ENCODE results near the gene PSMG1. TPM values are rescaled to one million over a fixed set of nuclear protein-coding genes. Genes with fewer than 3 reads are reported as not detected.

The PSMG1 gene
- polyA plus RNA-seq, 1 donor = 52.6 TPM

GRCh38 chr21:39189857-39190604, 6.8 kb upstream of the PSMG1 start:
- no peak for DNase-seq

DNA sequence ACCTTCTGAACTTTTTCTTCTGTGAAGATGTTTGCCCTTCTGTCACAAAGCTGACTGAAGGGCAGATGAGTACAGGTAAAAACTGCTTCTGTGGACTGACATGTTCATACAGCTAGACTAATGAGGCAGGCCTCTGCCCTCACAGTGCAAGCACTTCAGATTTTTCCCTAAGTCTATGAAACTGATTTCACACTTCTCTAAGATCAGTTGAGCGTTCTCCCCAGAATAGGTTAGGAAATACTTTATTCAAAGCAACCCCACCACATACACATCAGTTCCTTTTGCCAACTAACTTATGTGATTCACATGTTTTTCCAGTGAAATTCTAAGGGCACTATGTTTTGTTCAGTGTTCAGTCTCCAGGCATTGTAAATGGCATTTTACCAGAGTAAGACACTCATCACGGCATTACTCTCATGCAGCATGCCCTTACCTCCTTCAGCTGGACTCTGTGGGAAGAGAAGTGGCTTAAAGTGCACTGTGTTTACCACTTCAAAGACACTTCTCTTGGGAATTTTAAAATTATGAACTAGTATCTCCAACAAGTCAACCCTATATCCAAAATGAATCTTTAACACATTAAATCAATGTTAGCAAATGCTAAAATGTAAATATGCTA, 5.4 kb upstream of the PSMG1 start:
- no peak for DNase-seq

- no peak for DNase-seq
These were observed 3.9 kb upstream of the PSMG1 start for GRCh38 chr21:39187141-39187540.

DNA sequence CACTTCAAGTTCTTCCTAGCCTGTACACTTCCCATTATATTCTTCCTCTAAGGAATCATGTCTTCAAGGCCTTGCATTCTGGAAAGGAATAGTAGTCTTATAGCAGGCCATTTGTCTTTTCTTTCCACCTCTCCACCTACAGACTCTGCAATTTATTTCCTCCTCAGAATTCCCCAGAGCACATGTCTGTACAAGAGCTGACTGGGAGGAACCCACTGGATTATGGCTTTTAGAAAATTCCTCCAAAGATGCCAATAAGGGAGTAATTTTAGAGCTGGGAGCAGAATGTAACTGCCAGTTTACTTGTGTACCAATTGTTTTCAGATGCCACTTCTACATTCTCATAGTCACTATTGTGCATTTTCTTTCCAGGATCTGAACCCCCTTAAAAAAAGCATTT, 3.4 kb upstream of the PSMG1 start:
- DNase-seq = no peak

DNA sequence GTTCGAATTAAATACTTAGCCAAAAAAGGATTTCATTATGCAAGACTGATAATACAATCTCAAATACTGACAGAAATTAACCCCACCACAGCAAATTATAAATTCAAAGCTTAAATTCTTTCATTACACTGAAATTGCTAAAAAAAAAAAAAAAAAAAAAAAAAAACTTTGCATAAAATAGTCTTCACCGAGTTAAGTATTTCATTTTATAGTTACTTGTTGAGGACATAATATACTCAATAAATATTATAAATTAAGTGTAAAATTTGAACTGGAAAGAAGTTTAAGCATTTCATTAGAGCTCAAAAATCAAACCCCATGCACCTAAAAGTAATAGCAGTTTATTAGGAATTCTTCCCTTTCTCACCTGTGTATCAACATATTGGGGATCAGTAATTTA, 1.9 kb upstream of the PSMG1 start:
- no peak for DNase-seq

DNA sequence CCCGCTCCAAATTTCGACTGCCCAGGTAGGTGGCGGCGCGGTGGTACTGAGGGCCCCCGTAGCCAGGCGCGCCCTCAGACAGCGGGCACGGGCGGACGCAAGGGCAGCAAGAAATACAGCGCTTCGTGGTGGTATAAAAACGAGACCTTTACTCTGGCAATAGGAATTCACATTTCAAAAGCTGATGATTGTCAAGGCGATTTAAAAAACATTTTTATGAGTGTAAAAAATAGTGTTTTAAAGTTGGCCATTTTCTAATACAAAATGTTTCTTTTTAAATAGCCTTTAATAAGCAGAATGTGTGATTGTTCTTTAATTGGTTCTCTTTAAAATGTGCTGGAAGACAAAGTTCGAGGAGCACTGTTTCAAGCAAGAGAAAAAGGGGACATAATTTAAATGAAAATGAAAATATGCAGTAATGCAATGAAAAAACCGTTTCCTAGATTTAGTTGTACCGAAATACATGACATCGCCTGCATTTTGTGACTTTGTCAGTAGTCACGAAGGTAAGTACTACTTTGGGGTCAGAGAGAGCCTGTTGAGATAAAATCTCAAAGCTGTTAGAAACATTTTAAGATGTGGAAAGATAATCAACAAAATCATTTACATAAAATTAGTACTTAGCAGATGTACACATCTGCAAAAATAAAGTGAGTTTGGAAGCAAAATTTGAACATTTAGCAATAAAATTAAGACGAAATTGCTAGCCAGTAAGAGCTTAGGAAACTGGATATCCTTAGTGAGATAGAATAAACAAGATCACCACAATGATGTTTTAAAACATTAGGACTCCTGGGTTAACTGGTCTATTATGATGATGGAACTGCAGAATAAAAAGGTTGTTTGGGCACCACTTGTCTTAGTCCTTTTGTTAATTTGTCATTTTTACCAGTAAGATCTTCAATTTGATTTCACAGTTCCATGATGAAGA, 1.1 kb upstream of the PSMG1 start:
- DNase-seq = no peak

DNA sequence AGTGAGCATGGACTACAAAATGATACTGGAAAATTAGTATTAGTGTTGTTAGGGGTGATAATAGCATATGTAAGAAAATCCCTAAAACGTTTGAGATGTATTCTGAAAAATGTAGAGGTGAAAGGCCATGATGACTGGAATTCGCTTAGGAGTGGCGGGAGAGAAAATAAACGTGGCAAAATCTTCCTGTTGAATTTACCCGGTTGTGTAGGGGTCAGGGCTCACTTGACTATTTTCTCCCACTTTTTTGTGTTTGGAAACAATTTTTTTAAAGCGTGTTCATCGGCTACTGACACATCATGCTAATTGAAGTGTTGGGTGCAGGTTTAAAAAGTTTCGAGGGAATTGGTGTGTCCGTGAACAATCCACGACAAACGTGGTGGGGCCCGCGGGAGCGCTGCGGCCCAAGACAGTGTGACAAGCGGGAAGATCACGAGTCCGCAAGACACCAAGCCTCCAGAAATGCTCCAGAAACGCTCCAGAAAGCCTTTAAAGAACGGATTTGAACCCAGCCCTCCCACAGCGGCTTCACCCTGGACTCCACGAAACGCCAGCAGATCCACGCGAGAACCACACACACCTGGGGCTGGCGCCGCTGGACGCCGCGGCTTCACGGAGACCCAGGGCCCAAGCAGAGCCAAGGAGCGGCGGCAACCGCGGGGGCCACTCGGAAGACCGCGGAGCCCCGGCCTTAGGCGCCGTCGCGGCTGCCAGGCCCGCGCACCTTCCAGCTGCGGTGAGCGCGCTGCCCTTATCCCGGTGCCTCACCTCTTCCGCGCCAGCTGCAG, 573 bp downstream of the PSMG1 start:
- DNase-seq = peak; percentile 30

DNA sequence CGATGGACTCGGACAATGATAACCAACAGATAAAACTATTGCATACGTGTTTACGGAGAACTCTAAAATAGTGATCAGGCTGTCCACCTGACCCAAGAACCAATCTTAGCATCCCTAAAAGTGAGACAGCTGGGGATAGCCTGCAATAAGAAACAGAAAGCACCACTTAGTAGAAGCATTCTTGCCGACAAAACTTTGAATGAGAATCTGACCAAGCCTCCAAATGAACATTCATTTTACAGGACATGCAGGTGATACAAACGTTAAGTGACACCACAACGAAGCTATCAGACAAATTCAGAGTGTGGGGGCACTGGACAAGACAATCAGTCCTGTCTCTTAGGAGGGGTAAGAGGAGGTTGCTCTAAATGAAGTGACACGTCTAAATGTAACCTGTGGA, 1.2 kb downstream of the PSMG1 start:
- DNase-seq = no peak

DNA sequence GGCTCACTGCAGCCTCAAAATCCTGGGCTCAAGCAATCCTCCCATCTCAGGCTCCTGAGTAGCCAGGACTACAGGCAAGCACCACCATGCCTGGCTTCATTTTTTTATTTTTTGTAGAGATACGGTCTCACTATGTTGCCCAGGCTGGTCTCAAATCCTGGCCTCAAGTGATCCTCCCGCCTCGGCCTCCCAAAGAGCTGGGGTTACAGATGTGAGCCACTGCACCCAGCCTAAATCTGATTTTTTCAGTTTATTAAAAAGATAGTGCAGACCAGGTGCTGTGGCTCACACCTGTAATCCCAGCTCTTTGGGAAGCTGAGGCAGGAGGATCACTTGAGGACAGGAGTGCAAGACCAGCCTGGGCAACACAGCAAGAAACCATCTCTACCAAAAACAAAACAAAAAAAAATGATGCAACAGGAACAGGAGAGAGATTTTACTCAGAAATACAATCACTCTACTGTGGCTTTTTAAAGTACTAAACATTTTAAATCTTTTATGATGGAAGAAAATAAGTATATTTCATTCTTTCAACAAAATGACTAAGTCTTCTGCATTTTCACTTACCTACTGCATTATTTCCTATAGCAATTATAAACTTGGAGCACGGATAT, 1.9 kb downstream of the PSMG1 start:
- no peak for DNase-seq

GRCh38 chr21:39180429-39181019, 2.7 kb downstream of the PSMG1 start:
- DNase-seq = no peak

- DNase-seq = no peak
These were observed 4.8 kb downstream of the PSMG1 start for GRCh38 chr21:39178421-39178820.

DNA sequence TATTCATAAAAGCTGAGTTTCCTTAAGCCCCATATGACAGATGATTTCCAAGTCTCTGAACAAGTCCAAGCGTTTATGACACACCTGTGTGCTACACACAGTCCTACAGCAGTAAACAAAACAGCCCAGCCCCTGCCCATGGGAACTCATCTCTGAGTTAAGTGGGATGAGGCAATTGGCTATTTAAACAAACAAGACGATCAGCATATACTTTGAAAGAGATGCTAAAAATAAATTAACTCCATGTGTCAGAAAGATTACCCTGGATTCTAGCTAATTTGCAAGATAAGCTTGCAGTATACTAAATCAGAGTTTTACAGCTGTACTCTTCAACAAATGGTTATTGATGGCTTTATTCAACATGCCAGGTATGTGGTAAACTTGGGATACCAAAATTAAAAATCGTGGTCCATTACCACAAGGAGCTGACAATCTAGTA, 7.0 kb downstream of the PSMG1 start:
- DNase-seq = no peak

- no peak for DNase-seq
These were observed 7.6 kb downstream of the PSMG1 start for GRCh38 chr21:39175665-39176064.

- peak; percentile 26 for DNase-seq
These were observed 8.1 kb downstream of the PSMG1 start for GRCh38 chr21:39175154-39175553.

DNA sequence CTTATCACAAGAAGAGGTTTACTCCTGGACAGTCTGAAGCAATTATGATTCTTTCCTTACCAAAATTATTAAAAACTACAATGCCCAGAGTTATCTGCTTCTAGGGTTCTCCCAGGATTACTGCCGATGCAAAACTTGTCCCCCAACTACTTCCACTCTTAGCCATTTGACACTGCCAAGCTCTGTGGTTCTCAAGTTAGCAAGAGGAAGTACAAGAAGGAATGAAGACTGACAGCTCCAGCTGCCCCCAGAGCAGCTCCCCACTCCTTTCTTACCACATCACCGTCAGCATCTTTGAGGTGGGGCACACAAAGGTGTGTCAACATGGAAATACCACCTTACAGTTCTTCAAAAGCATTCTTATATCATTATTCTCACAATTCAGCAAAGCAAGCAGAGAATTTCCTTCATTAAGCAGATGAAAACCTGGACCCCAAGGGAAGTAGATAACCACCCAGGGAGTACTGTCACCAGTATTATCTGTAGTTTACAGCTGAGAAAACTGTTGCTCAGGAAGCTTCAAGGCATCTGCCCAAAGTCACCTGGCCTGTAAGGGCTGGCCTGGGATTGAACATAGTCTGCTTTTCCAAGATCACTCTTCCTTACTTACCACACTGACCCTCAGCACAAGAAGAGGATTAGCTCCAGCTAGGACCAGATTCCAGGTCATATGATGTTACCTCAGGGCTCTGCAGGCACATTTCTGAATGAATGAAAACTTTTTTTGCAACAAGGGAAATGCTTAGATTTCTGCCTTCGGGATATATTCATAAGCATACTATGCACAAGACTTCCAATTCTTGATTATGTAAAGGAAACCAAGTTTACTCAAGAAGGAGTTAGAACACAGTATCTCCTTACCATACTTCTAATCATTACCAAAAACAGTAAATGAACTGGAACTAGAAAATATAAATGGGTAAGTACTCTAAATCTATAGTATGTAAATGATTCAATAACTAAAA, 9.3 kb downstream of the PSMG1 start:
- DNase-seq = no peak

GRCh38 chr21:39169906-39170305, 13.3 kb downstream of the PSMG1 start:
- DNase-seq = no peak

DNA sequence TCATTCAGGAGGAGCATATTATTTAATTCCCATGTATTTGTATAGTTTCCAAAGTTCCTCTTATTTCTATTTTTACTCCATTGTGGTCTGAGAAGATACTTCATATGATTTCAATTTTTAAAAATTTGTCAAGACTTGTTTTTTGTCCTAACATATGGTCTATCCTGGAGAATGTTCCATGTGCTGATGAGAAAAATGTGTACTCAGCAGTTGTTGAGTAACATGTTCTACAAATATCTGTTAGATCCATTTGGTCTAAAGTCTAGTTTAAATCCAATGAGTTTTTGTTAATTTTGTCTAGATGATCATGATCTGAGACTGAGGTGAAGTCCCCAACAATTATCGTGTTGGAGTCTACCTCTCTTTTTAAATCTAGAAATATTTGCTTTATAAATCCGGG, 14.5 kb downstream of the PSMG1 start:
- DNase-seq = no peak

DNA sequence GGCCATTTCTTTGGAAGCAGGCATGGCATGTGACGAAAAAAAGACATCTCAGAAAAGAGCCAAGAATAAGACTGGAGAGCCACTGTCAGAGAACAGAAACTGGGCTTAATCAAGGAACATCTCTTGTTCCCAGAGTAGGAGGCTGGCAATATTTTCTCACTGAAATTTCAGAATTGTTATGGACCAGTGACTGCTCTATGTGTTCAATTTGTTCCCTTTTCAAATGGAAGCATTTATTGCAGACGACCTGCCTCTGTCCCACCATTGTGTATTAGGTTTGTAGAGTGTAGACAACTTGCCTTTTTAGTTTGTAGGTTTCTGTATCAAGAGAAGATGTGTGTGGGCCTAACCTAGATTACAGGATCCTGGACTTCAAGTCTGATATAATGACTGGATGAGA, 18.7 kb downstream of the PSMG1 start:
- DNase-seq = no peak

DNA sequence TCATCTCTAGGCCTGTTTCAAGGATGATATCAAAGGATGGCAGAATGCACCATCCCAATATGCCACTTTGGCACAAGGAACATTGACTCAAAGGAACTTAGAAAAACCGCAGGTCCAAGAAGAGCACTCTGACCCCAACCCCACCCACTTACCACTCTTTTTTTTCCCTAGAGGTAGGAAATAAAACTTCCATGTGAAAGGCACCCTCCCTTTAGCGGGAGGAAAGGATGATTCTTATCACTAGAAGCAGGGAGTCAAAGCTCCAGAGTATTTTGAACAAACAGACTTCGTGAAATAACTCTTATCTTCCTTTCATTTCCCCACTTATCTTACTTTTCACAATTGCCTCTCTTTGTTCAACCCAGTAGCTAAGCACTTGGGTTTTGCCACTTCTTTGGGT, 22.2 kb downstream of the PSMG1 start:
- no peak for DNase-seq

Measured in left kidney (tissue), 2 donors.